Stimulated activated CD8-positive, alpha-beta memory T cell treated with anti-CD3 and anti-CD28 coated beads, Interleukin-15, amount 100 ng/mL, for 4 hours (primary cell): ENCODE data around the gene ZBTB20.
A peak's percentile ranks its signal among the peaks of the same experiment; 100 is the strongest.
"Not testable (repeated sequence)": the region's sequence is repeated elsewhere in the genome, so short reads cannot be mapped to it uniquely, and the experiment has no call there.

Experiments
- DNase-seq, 2 donors: peaks; one replicate each; pipeline ENCODE4 v3.0.0-alpha.2; 2020; ENCODE audit warnings: low read depth in 2 of 2

ZBTB20 gene

DNA sequence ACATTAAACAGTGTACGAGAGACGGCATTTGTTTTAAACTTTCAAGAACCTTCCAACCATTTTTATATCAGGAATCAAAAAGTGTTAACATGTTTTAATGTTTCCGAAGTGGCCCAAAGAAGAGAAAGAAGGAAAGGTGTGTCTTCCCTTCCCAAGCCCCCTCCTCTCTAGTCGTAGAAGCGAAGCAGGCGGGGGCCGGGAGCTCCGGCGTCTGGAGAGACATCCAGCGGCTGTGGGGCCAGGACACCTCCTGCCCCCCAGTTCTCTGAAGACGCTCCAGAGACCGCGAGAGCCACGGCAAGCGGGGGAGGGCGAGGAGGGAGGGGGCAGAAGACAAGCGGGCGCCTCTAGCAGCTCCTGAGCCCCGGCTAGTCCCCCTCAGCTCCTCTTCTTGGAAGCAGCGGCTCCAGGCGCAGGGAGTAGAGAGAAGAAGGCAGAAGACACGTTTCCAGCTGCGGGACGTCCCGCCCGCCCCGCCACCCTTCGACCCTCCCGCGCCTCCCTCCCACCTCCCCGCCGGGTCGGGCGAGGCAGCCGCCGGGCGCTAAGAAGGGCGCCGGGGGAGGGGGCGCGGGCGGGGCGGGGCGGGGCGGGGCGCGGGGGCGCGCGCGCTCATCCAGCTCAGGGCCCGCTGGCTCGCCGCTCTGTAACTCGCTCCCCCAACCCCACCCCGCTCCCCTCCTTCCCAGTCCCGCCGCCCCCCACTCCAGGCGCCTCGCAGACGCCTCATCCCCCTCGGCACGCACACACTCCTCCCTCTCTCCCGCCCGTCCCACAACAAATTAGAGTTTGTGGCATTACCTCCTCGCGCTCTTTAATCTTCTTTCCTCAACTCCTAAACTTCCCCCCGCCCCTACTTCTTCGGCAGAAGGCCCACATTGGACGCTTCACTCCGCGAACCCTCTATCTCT, at the start of gene ZBTB20:
Gene ZBTB20 (minus strand): TSS at position 871 of the 911 bp plus-strand sequence.
- peak; percentile 47 to 54 for DNase-seq

GRCh38 chr3:115194476-115194875, 47.4 kb upstream of the ZBTB20 start:
- no peak for DNase-seq

- DNase-seq, result no peak
Measured at GRCh38 chr3:115190747-115191146, 43.7 kb upstream of the ZBTB20 start.

GRCh38 chr3:115187149-115187757, 40.2 kb upstream of the ZBTB20 start:
- no peak for DNase-seq

- no peak for DNase-seq
Measured at GRCh38 chr3:115186351-115187148, 39.5 kb upstream of the ZBTB20 start.

DNA sequence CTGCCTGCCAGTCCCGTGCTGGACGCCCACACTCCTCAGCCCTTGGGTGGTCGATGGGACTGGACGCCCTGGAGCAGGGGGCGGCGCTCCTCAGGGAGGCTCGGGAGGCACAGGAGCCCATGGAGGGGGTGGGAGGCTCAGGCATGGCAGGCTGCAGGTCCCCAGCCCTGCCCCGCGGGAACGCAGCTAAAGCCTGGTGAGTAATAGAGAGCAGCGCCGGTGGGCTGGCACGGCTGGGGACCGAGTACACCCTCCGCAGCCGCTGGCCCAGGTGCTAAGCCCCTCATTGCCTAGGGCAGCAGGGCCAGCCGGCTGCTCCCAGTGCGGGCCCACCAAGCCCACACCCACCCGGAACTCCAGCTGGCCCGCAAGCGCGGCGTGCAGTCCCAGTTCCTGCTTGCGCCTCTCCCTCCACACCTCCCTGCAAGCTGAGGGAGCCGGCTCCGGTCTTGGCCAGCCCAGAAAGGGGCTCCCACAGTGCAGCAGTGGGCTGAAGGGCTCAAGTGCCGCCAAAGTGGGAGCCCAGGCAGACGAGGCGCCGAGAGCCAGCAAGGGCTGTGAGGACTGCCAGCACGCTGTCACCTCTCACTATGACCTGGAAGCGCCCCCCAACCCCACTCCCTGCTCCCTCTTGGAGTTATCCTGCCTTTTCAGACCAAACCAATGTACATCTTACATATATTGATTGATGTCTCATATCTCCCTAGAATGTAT, 37.9 kb upstream of the ZBTB20 start:
- not testable (repeated sequence) for DNase-seq

DNA sequence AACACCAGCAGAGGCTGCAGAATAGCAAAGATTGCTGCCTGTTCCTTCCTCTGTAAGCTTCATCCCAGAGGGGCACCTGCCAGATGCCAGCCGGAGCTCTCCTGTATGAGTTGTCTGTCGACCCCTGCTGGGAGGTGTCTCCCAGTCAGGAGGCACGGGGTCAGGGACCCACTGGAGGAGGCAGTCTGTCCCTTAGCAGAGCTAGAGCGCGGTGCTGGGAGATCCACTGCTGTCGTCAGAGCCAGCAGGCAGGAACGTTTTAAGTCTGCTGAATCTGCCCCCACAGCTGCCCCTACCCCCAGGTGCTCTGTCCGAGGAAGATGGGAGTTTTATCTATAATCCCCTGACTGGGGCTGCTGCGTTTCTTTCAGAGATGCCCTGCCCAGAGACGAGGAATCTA, 31.8 kb upstream of the ZBTB20 start:
- not testable (repeated sequence) for DNase-seq

GRCh38 chr3:115169808-115170207, 22.7 kb upstream of the ZBTB20 start:
- DNase-seq, result no peak

DNA sequence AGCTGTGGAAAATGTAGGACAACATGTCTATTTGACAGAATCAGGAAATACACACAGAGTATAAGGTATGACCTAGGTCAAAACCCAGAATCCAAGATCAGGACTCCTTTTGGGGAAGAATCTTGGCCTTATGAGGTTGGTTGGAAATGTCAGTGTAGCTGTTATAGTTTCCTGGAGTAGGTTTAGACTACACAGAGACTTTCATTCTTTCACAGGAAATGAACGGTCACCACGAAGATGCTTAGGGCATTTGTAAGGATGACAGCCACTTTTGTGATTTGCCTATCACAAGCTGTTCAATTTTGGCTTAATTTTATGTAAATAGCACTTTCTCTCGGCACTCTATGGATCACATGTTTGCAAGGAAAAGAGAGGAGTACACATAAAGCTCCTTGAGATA, 18.6 kb upstream of the ZBTB20 start:
- DNase-seq, result no peak

- DNase-seq, result no peak
Measured at GRCh38 chr3:115165266-115165665, 18.2 kb upstream of the ZBTB20 start.

GRCh38 chr3:115164374-115165221, 17.5 kb upstream of the ZBTB20 start:
- no peak for DNase-seq

GRCh38 chr3:115162759-115163158, 15.7 kb upstream of the ZBTB20 start:
- no peak for DNase-seq

DNA sequence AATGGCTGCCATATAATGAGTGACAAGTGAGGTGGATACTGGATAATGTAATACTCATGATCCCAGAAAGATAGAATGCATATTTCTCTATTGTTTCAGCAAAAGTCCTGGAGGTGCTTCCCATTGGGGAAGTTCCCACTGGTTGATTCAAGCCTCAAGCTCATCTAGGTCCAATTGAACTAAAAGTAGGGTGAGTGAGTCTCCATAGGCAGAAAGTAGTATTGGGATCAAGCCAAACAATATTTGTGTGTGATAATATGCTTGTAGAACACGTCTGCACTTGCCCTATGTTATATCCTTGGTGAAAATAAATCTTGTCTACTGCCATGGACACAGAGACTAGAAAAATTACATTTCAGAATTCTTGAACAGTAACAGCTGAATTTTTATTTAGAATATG, 14.8 kb upstream of the ZBTB20 start:
- no peak for DNase-seq

GRCh38 chr3:115161168-115161834, 14.2 kb upstream of the ZBTB20 start:
- no peak for DNase-seq

DNA sequence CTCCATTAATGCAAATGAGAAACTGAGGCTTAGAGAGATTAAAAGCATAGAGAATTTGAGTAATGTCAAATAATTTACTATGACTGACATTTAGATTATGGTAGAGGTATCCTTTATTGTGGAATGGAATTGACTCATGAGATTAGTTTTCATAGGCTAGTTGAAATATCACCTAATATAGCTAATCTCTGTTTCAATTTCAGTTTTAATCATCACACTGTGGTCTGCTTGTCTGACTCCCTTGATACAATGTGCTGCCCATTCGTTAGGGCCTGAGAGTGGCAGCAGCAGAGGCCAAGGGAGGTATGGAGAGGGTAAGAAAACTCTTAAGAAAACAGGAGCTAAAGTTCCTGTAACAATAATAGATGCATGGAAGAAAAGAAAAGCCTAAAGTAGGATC, 13.2 kb upstream of the ZBTB20 start:
- DNase-seq, result no peak

DNA sequence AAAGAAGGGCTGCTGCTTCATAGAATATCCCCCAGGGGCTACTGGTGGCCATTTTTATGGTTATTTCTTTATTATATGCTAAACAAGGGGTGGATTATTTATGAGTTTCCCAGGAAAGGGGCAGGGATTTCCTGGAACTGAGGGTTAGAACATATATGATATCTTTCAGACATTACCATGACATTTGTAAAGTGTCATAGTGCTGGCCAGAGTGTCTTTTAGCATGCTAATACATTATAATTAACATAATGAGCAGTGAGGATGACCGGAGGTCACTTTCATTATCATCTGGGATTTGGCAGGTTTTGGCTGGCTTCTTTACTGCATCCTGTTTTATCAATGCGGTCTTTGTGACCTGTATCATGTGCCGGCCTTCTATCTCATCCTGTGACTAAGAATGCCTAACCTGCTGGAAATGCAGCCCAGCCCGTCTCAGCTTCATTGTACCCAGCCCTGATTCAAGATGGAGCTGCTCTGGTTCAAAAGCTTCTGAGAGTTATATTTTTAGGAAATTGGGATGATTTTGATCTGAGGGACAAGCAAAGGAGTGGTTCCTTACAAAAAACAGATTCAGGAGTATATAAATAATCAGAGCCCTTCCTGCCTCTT, 9.1 kb upstream of the ZBTB20 start:
- DNase-seq, result no peak

DNA sequence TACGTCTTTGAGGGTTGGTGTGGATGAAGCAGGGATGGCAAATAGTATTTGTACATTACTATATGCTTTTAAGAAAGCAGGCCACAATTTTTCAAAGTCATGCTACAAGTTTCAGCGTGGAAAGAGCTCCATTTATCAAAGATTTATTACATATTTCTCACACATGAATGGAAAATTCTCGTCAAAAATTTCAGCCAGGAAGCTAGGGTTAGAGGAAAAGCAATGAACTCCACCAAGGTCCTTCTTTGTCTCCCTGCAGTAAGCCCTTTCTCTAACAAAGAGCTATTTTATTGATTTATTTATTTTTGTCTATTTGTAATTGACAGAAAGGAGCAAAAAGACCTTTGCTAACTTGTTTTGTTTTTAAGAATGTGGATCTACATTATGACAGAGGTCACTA, 7.5 kb upstream of the ZBTB20 start:
- no peak for DNase-seq

DNA sequence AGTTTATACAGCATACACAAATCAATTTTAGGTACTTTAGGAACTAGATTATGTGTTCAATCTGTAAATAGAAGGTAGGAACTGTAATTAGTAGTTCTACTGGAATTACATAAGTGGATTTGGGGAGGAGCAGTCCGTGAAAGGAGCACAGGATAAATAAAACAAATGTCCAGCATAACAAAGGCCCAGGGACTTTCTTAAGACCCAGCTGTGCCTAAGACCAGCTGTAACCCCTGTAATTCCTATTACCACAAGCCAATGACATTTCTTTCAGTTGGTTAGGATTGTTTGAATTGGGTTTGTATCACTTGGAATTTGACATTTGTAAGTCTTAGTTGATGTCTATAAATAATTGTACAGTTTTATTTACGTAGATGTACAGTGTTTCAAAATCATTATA, 4.8 kb upstream of the ZBTB20 start:
- no peak for DNase-seq

- DNase-seq, result no peak
Measured at GRCh38 chr3:115148142-115148790, 1.2 kb upstream of the ZBTB20 start.
